ENCODE measurements around the gene TWF1.

GRCh38 chr12:43840338-43840737 is 34.2 kb upstream of the TWF1 start:
- TF ChIP-seq ZFX (IDR thresholded peaks at IDR 0.05) = no peak
- no peak for TF ChIP-seq CTCF (conservative IDR thresholded peaks at IDR 0.05)

Measured in C4-2B (cell line).